HFF-Myc (cell line): Measurements from ENCODE around the gene KDM4B.
A peak's percentile ranks its signal among the peaks of the same experiment; 100 is the strongest.
"Not testable (repeated sequence)": the region's sequence is repeated elsewhere in the genome, so short reads cannot be mapped to it uniquely, and the experiment has no call there.

Experiments used
- DNase-seq: peaks from one replicate; pipeline ENCODE4 v3.0.0-alpha.2; 2011; ENCODE audit warnings: low read depth; ENCODE audit errors: extremely low read depth
- H3K4me3 ChIP-seq: replicated peaks from 2 replicates; pipeline ENCODE4 v1.5.1; 2011; ENCODE audit warnings: low read depth, mild to moderate bottlenecking, control low read depth, low read length
- CTCF ChIP-seq: IDR thresholded peaks from 2 replicates; pipeline ENCODE4 v1.5.1; 2012; ENCODE audit warnings: mild to moderate bottlenecking, low read depth, low read length, control low read depth; ENCODE audit errors: missing control alignments

The KDM4B gene

GRCh38 chr19:5156231-5156986 is 187.5 kb downstream of the KDM4B start:
- no peak for TF ChIP-seq CTCF
- H3K4me3 ChIP-seq: no peak overlapping the region
- no peak for DNase-seq

GRCh38 chr19:5157186-5157585 is 188.3 kb downstream of the KDM4B start:
- no peak for TF ChIP-seq CTCF
- H3K4me3 ChIP-seq: no peak overlapping the region
- DNase-seq: no peak

- not testable (repeated sequence) for DNase-seq
These were observed 189.7 kb downstream of the KDM4B start for GRCh38 chr19:5158549-5159134.

GRCh38 chr19:5160158-5160795 is 191.4 kb downstream of the KDM4B start:
- not testable (repeated sequence) for DNase-seq, H3K4me3 ChIP-seq

More at GRCh38 chr19:5158549-5159134, 189.7 kb downstream of the KDM4B start:
- not testable (repeated sequence) for H3K4me3 ChIP-seq

- not testable (repeated sequence) for H3K4me3 ChIP-seq, DNase-seq
These were observed 196.2 kb downstream of the KDM4B start for GRCh38 chr19:5164845-5165696.

- TF ChIP-seq CTCF: no peak
- H3K4me3 ChIP-seq: no peak overlapping the region
- no peak for DNase-seq
These were observed 196.7 kb downstream of the KDM4B start for GRCh38 chr19:5165697-5166019.

- no peak overlapping the region for H3K4me3 ChIP-seq
- TF ChIP-seq CTCF: no peak
- peak; percentile 26 for DNase-seq
These were observed 197.3 kb downstream of the KDM4B start for GRCh38 chr19:5166262-5166661.

GRCh38 chr19:5170329-5170745 is 201.4 kb downstream of the KDM4B start:
- peak; percentile 78 for TF ChIP-seq CTCF
- DNase-seq: no peak
- H3K4me3 ChIP-seq: no peak overlapping the region
